ENCODE results near the gene UNC5CL.

The UNC5CL gene

DNA sequence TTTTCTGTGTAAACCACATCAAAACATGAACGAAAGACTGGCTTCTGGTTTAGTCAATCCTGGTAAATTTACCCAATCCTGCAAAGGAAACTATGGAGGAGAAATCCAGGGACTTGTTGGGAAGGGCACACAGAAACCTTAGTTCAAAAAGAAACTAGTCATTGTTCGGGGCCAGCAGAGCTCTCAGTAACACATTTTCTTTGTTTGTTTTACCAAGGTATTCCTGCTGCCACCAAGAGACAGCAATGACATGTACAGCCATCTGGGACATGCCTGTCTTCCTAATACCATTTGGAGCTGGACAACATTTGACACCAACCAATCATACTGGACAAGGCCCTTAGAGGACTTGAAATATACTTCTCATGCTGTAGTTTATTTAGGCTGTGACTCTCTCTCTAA is 24.9 kb upstream of the UNC5CL start:
- no peak for DNase-seq (ENCODE audit: low spot score)

- no peak for DNase-seq (ENCODE audit: low spot score)
Measured at GRCh38 chr6:41062056-41062455, 23.0 kb upstream of the UNC5CL start.

- DNase-seq (ENCODE audit: low spot score), result no peak
Measured at GRCh38 chr6:41061196-41061726, 22.2 kb upstream of the UNC5CL start.

- DNase-seq (ENCODE audit: low spot score), result no peak
Measured at GRCh38 chr6:41059556-41059955, 20.5 kb upstream of the UNC5CL start.

DNA sequence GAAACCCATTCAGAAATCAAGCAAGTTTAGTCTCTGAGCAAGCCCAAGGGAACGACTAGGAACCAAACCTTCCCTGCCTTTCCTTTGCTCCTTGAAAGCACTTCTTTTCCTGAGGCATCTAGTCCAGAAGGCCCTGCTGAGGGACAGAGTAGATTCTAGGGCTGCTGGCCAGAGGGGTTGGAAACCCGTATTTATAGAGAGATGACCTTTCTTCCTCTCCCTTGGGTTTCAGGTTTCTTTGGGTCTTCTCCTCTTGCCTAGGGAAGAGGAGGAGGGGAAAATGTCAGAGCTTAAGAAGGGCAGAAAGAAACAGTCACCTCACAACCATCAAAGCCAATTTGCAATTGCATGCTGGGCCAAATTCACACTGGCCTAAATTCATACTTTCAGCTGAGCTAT is 19.8 kb upstream of the UNC5CL start:
- DNase-seq (ENCODE audit: low spot score), result no peak

- DNase-seq (ENCODE audit: low spot score), result no peak
Measured at GRCh38 chr6:41056768-41057490, 17.9 kb upstream of the UNC5CL start.

DNA sequence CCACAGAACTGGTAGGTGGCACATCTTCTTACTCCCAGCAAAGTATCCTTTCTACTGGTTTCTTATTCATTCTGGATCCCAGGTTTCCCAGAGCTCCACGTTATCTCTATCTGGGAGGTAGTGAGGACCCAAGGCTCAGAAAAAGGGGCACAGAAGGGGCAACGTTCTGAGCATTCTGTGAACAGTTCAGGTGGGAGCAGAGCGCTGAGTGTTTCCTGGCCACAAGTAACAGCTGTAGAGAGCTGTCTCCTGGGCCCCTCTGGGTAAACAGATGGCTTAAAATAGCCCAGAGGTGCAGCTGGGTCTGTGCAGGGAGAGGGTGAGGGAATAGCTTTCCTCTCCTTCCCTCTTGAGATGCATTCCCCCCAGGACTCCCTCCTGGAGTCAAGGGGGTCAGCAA is 16.1 kb upstream of the UNC5CL start:
- DNase-seq (ENCODE audit: low spot score), result no peak

DNA sequence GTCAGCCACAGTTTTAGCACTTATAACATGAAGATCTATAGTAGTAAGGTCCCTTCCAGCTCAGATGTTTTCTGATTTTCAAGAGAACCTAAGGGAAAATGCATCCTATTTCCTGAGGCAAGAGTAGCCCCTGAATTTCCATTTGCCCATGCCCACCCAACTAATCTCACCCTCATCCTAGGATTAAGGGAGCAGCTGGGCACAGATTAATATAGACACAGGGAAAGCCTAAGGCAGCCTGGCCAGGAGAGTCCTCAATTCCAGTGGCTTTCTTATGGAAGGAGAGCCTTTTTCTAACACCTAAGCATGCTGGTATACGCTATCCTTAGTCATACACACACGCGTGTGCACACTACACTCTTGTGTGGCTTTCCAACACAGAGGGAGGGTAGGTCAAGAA is 15.5 kb upstream of the UNC5CL start:
- DNase-seq (ENCODE audit: low spot score), result no peak

DNA sequence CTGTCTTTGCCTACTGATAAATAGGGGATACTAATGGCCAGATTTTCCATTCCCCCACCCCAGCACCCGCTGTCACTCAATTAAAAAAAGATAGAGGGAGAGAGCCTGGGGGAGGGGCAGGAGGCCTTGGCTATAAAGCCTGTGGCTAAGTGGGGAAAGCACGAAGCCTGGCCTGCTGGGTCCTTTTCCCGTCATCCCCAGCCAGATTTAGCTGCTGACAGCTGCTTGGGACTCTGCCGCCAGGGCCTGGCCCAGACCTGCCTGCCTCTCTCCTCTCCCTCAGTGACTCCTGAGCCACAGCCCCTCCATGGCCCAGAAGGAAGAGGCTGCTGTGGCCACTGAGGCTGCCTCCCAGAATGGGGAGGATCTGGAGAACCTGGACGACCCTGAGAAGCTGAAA is 14.0 kb upstream of the UNC5CL start, which contains the start of gene APOBEC2:
APOBEC2 (plus strand) TSS at position 162 of the 400 bp plus-strand sequence; CDS start at position 308, 146 bp downstream.
- DNase-seq (ENCODE audit: low spot score), result no peak

- no peak for DNase-seq (ENCODE audit: low spot score)
Measured at GRCh38 chr6:41051873-41052272, 12.9 kb upstream of the UNC5CL start.

DNA sequence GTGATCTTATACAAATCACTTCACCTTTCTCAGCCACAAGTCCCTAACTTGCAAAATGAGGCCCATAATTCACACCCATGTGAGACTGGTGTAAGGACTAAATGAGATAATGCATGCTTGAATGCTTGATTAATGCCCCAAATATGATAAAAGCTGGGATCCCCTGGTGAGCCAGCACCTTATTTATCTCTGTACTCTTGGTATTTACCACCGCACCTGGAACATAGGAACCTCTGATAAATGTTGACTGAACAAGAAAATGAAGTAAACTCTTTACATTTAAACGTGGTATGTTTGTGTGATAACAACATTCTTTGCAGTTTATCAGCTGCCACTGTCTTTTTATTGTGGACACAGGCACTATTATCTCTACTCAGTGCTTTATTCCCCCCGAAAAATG is 11.5 kb upstream of the UNC5CL start:
- DNase-seq (ENCODE audit: low spot score), result no peak

GRCh38 chr6:41049955-41050354 is 10.9 kb upstream of the UNC5CL start:
- no peak for DNase-seq (ENCODE audit: low spot score)

- DNase-seq (ENCODE audit: low spot score), result no peak
Measured at GRCh38 chr6:41049521-41049920, 10.5 kb upstream of the UNC5CL start.

DNA sequence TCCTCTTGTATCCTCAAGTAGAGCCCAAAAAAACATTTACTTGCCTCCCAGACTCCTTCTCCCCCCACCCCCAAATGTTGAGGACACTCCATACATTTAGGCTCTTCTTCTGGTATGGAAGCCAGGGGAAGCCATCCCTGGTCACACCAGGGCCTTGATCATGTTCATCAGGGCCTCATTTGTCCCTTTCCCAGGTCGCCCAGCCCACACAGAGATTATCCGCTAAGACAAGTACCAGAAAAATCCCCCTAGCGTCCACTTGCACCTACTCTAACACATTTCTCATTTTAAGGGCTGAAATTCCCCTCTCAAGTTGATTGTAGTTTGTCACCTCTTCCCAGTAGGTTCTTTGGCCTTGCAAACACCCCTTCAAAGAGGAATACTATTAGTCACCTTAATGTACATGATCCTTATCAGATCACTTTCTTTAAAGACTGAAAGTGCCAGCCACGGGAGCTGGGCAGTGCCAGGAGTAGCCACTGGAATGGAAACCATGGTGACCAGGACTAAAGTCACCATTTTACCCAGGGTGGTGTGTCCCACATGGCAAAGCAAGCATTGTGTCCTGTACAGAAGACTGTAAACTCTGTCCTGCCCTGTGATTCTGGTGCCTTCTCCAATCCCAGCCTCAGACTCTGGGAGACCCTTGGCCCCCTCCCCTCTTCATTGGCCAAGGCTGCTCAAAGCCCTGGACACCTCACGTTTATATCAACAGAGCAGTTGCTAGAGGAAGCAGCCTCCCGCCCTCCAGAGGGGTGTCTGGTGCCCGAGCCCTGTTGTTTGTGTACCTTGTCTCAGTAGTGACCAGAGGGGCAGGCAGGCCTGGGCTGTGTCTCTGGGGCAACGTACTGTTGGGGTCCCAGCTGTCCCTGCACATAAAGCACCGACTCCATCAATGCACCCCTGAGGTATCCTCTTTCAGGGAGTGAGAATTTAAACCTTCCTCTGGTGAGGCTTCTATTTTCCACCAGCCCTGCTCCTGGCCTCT is 9.0 kb upstream of the UNC5CL start:
- DNase-seq (ENCODE audit: low spot score), result no peak

GRCh38 chr6:41047306-41047705 is 8.3 kb upstream of the UNC5CL start:
- no peak for DNase-seq (ENCODE audit: low spot score)

DNA sequence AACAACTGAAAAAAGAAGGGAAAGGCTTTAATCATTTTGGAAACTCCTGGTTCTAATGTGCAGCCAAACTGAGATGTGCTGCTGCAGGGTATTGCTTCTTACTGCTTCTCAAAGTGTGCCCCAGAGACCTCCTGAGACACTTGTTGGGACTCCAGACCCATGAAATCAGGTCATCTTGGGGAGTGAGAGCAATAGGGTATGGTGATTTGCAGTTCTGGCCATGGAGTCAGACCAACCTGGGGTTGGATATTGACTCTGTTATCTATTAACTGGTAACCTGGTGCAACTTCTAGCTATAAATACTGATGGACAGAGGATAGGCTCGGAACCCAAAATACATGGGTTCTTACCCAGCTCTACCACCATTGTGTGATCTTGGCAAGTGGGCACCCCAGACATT is 7.1 kb upstream of the UNC5CL start:
- no peak for DNase-seq (ENCODE audit: low spot score)

- no peak for DNase-seq (ENCODE audit: low spot score)
Measured at GRCh38 chr6:41045664-41046063, 6.6 kb upstream of the UNC5CL start.

GRCh38 chr6:41043151-41043550 is 4.1 kb upstream of the UNC5CL start:
- DNase-seq (ENCODE audit: low spot score), result no peak

GRCh38 chr6:41042226-41043055 is 3.4 kb upstream of the UNC5CL start, which contains the start of gene TSPO2:
Gene TSPO2 (plus strand): TSS chr6:41042467. CDS start chr6:41042986, 519 bp downstream.
- no peak for DNase-seq (ENCODE audit: low spot score)

DNA sequence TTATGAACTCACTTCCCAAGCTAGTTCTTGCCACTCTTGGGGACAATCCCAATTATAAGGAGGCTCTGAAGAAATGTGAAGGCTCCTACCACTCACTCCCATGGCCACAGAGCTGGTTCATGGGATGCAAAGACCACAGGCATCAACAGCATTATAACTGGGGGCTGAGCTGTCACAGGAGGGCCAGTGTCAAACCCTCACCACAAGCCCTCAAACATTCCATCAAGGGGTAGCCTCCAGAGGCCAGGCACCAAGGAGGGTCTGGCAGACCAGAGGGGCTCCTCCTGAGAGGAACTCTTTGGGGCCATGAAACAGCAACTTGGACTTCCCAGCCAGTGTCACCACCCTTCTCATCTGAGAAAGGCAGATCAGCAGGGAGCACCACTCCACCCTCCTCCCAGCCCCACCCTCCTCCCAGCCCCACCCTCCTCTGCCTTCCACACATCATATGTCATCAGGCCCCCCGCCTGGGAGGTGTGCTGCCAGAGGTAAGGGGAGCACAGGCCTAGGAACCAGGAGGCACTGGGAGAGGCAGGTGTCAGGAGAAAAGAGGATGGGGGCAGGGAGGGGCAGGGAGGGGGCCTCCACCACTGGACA is 2.0 kb upstream of the UNC5CL start:
- DNase-seq (ENCODE audit: low spot score), result no peak

Data from HuH-7.5 (cell line).